Measurements from ENCODE around the gene ASF1B.

DNA sequence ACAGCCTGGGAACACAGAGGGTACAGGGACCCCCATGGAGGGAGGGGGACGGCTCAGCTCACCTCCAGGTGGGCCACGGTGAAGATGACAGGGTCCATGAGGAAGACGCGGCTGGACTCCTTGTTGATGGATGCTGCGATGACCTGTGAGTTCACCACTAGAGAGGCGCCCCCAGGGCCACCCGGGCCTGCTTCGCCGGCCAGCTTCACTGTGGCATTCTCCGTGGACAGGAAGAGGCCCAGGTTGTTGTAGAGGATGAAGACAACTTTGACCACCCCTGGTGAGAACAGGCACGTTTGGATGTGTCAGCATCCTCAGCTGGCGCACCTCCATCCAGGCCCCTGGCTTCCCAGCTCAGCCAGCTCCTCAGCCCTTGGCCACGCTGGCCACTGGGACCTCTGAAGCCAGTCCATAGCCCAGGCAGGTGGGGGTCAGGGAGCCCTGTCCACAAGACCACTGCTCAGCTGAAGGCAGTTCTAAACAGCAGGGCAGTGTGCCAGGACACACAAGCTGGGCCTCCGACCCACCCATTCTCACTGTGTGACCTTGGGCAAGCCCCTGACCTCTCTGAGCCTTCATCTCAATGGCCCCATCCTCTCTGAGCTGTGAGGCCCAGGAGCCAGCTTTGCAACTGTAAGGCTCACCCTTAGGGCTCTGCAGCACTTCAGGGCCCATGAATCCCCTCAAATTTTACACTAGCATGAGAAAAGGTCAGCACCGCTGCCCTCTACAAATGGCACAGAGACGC, 22.1 kb upstream of the ASF1B start:
- TF ChIP-seq POLR2A (IDR thresholded peaks at IDR 0.05): no peak
- TF ChIP-seq, protein P1, sequence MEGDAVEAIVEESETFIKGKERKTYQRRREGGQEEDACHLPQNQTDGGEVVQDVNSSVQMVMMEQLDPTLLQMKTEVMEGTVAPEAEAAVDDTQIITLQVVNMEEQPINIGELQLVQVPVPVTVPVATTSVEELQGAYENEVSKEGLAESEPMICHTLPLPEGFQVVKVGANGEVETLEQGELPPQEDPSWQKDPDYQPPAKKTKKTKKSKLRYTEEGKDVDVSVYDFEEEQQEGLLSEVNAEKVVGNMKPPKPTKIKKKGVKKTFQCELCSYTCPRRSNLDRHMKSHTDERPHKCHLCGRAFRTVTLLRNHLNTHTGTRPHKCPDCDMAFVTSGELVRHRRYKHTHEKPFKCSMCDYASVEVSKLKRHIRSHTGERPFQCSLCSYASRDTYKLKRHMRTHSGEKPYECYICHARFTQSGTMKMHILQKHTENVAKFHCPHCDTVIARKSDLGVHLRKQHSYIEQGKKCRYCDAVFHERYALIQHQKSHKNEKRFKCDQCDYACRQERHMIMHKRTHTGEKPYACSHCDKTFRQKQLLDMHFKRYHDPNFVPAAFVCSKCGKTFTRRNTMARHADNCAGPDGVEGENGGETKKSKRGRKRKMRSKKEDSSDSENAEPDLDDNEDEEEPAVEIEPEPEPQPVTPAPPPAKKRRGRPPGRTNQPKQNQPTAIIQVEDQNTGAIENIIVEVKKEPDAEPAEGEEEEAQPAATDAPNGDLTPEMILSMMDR (IDR thresholded peaks at IDR 0.05): no peak

All from adrenal gland (tissue), 5 donors.